MCF 10A (cell line): Measurements from ENCODE around the gene GALNT12. TPM values are rescaled to one million over a fixed set of nuclear protein-coding genes. Genes with fewer than 3 reads are reported as not detected.

Experiments used
- BruUV-seq: library from RNA; stranded (reverse); fragments of 400-500 nt; replicated peaks from 2 replicates; lab custom pipeline; 2021; lab: Mats Ljungman, UMichigan
- CTCF ChIA-PET: fragments of 300-600 bp; sonication (Branson Sonifier 250); formaldehyde crosslinking; extraction: SDS; loops from one replicate; lab custom pipeline; 2021; ENCODE audit warnings: antibody characterized with exemption, inconsistent platforms; lab: Yijun Ruan, JAX
- POLR2A ChIA-PET: fragments of 300-600, 350-650 bp; sonication (Branson Sonifier 250); formaldehyde crosslinking; extraction: SDS; loops from one replicate; lab custom pipeline; 2020; ENCODE audit warnings: antibody characterized with exemption, inconsistent platforms; lab: Yijun Ruan, JAX
- DNase-seq: peaks from one replicate; pipeline ENCODE4 v3.0.0-alpha.2; 2018; ENCODE audit not compliant: unreplicated experiment
- H3K27ac Mint-ChIP-seq: one replicate; pipeline ENCODE4 v1.8.0; 2022; ENCODE audit warnings: mild to moderate bottlenecking, low read depth, mixed read lengths; ENCODE audit not compliant: unreplicated experiment
- H3K27me3 Mint-ChIP-seq: one replicate; pipeline ENCODE4 v1.8.0; 2022; ENCODE audit warnings: mixed read lengths; ENCODE audit not compliant: insufficient read depth, unreplicated experiment
- H3K36me3 Mint-ChIP-seq: one replicate; pipeline ENCODE4 v1.8.0; 2022; ENCODE audit warnings: mild to moderate bottlenecking, moderate library complexity, mixed read lengths; ENCODE audit not compliant: insufficient read depth, unreplicated experiment
- H3K4me1 Mint-ChIP-seq: one replicate; pipeline ENCODE4 v1.8.0; 2022; ENCODE audit warnings: mixed read lengths; ENCODE audit not compliant: insufficient read depth, unreplicated experiment
- H3K4me3 Mint-ChIP-seq: one replicate; pipeline ENCODE4 v1.8.0; 2022; ENCODE audit warnings: mild to moderate bottlenecking, moderate library complexity, mixed read lengths; ENCODE audit not compliant: unreplicated experiment
- H3K9me3 Mint-ChIP-seq: one replicate; pipeline ENCODE4 v1.8.0; 2022; ENCODE audit warnings: mixed read lengths; ENCODE audit not compliant: unreplicated experiment
- intact Hi-C: fragments of 100-400 bp; cut with micrococcal nuclease; formaldehyde crosslinking; loops from 2 replicates; pipeline ENCODE4 v1.14.1; 2022
- total RNA-seq: library from RNA; stranded (reverse); gene quantifications from 2 replicates; pipeline ENCODE4 v1.2.3, GENCODE V29; 2022
- TF ChIP-seq, protein P1 (sequence below): fragments of 200-600 bp; IDR thresholded peaks from one replicate; pipeline ENCODE4 v1.8.0; 2022; ENCODE audit warnings: antibody characterized with exemption, mild to moderate bottlenecking; ENCODE audit not compliant: unreplicated experiment

Gene GALNT12
- total RNA-seq, 1 experiment from 2014 or later = not detected

DNA sequence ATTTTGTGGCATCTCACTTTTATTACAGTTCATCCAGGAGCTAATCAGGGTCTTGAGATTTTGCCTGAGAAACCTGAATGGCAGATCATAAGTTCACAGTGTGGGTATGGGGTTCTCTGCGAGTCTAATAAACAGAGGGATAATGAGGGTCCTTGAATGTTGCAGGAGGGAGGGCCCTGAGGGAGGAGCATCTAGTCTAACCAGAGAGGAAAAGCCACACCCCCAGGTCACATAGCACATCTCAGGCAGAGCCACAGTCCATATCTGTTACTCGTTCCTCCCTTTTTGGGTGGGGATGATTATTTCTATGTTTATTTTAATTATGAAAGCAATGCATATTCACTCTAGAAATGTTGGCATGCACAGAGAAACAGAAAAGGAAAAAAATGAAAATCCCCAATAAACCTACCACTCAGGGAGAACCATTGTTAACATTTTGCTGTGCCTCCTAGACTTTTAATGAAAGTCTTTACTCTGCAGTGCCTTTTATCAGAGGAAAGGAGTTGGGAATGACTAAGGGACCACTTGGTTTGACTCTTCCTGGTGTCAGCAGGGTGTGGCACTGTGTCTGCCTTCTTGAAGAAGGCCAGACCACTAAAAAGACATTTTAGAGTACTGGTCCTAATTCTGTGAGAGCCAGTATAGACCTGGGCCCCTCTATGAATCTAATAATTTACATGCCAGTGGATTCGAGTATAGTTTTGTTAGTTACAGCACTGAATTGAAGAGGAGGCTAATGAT lies 2.8 kb downstream of the GALNT12 start:
- no TSS peak for BruUV-seq
- TF ChIP-seq, protein P1, sequence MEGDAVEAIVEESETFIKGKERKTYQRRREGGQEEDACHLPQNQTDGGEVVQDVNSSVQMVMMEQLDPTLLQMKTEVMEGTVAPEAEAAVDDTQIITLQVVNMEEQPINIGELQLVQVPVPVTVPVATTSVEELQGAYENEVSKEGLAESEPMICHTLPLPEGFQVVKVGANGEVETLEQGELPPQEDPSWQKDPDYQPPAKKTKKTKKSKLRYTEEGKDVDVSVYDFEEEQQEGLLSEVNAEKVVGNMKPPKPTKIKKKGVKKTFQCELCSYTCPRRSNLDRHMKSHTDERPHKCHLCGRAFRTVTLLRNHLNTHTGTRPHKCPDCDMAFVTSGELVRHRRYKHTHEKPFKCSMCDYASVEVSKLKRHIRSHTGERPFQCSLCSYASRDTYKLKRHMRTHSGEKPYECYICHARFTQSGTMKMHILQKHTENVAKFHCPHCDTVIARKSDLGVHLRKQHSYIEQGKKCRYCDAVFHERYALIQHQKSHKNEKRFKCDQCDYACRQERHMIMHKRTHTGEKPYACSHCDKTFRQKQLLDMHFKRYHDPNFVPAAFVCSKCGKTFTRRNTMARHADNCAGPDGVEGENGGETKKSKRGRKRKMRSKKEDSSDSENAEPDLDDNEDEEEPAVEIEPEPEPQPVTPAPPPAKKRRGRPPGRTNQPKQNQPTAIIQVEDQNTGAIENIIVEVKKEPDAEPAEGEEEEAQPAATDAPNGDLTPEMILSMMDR = no peak
- intact Hi-C loops = no loop called here
- CTCF ChIA-PET = interaction anchor here (1.1 to 1.8 kb wide), 2 partner anchors 36 to 38 kb away, joined by 6 to 8 read pairs; no protein-coding TSS in a partner anchor
- no peaks in the 10 kb centered on the region for H3K9me3 Mint-ChIP-seq
- no peak overlapping the region for H3K4me3 Mint-ChIP-seq
- no peaks in the 10 kb centered on the region for H3K36me3 Mint-ChIP-seq
- DNase-seq = no peak
- peaks cover 27% of the 10 kb centered on the region for H3K27me3 Mint-ChIP-seq
- no peak overlapping the region for H3K27ac Mint-ChIP-seq
- POLR2A ChIA-PET = no interaction called here
- peaks cover 21% of the 10 kb centered on the region for H3K4me1 Mint-ChIP-seq

DNA sequence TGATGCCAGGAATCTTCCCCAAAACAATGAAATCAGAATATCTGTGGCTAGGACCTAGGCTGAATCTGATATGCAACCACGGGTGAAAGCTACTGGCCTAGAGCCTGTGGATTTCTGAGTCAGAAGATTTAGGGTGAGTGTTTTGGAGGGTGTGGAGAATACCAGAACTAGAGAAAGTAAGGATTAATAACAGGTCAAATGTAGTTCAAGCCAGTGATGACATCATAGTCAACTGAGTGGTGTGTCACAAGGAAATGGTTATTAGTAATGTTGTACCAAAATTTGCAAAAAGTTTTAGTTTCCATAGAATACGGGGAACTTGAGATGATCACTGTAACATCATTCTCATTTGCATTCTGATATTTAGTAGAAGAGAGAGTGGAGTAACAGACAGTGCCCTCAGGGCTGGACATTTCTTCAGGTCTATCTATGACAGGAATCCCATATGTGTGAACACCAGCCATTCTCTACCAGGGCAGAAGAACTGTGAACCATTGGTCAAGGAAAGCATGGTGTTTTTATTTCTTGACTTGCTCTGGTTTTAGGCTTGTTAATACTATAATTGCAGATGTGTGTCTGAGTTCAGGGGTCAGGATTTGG lies 3.7 kb downstream of the GALNT12 start:
- peaks cover 12% of the 10 kb centered on the region for H3K4me1 Mint-ChIP-seq
- H3K27ac Mint-ChIP-seq = no peak overlapping the region
- DNase-seq = no peak
- no peaks in the 10 kb centered on the region for H3K36me3 Mint-ChIP-seq
- TF ChIP-seq, protein P1 = no peak
- H3K27me3 Mint-ChIP-seq = peaks cover 27% of the 10 kb centered on the region
- intact Hi-C loops = no loop called here
- no peak overlapping the region for H3K4me3 Mint-ChIP-seq
- CTCF ChIA-PET = no interaction called here
- H3K9me3 Mint-ChIP-seq = no peaks in the 10 kb centered on the region
- POLR2A ChIA-PET = no interaction called here
- no TSS peak for BruUV-seq

DNA sequence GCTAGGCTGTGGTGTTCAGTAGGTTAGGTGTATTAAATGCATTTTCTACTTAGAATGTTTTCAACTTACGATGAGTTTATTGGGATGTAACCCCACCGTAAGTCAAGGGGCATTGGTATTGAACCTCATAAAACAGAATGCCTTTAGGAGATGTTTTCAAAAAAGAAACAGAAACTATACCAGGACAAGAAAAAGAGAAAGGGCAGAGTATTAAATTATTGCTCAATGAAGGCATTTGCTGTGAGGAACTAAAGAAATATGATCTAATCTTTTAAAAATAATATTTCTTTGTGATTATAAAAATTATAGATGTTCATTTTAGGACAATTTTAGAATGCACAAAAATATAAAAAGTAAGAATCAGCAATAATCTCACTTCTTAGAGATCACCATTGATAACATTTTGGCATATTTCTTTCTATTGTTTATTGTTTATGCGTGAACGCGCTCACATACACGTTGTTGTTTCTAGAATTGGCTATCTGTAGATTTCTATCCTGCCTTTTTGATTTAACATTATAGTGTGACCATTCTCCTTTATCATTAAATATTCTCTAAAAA lies 8.0 kb downstream of the GALNT12 start:
- no TSS peak for BruUV-seq
- POLR2A ChIA-PET = no interaction called here
- intact Hi-C loops = no loop called here

More for the DNA sequence above, 8.0 kb downstream of the GALNT12 start:
- H3K4me3 Mint-ChIP-seq = no peak overlapping the region
- no peaks in the 10 kb centered on the region for H3K9me3 Mint-ChIP-seq
- DNase-seq = no peak
- no peak overlapping the region for H3K27ac Mint-ChIP-seq
- no peaks in the 10 kb centered on the region for H3K27me3 Mint-ChIP-seq
- H3K4me1 Mint-ChIP-seq = peaks cover 5% of the 10 kb centered on the region
- no peaks in the 10 kb centered on the region for H3K36me3 Mint-ChIP-seq
- TF ChIP-seq, protein P1 = no peak
- CTCF ChIA-PET = interaction anchor here (0.5 to 0.6 kb wide), 2 partner anchors 31 to 627 kb away, joined by 3 read pairs; no protein-coding TSS in a partner anchor
